Activated B cell treated with CpG ODN at 0.5 μM for 24 hours (primary cell): Measurements from ENCODE around the gene MSX2. TPM values are rescaled to one million over a fixed set of nuclear protein-coding genes. Genes with fewer than 3 reads are reported as not detected.

Experiments
- ATAC-seq: fragments of 200-7000 bp; cut with Tn5 transposase; one replicate; pipeline ENCODE4 v1.10.0; 2021; ENCODE audit warnings: low read depth, mild to moderate bottlenecking, moderate library complexity
- CTCF ChIA-PET: fragments of 350-600 bp; sonication (Branson Sonifier 250); formaldehyde crosslinking; loops from one replicate; lab custom pipeline; 2021; ENCODE audit warnings: antibody characterized with exemption; lab: Charles Lee
- POLR2A ChIA-PET: fragments of 350-600 bp; sonication (Branson Sonifier 250); formaldehyde crosslinking; loops from one replicate; lab custom pipeline; 2021; ENCODE audit warnings: antibody characterized with exemption; lab: Charles Lee
- DNase-seq: peaks from one replicate; pipeline ENCODE4 v3.0.0; 2022
- H3K27ac Mint-ChIP-seq: one replicate; pipeline ENCODE4 v1.8.0; 2020; ENCODE audit warnings: mixed read lengths
- H3K27me3 Mint-ChIP-seq: one replicate; pipeline ENCODE4 v1.8.0; 2021; ENCODE audit warnings: mixed read lengths
- H3K36me3 Mint-ChIP-seq: one replicate; pipeline ENCODE4 v1.8.0; 2021; ENCODE audit warnings: low read depth, mixed read lengths
- H3K4me1 Mint-ChIP-seq: one replicate; pipeline ENCODE4 v1.8.0; 2021; ENCODE audit warnings: mixed read lengths
- H3K4me3 Mint-ChIP-seq: one replicate; pipeline ENCODE4 v1.8.0; 2020; ENCODE audit warnings: mild to moderate bottlenecking, mixed read lengths
- H3K9me3 Mint-ChIP-seq: one replicate; pipeline ENCODE4 v1.8.0; 2020; ENCODE audit warnings: mixed read lengths
- intact Hi-C: fragments of 100-400 bp; cut with micrococcal nuclease; formaldehyde crosslinking; loops from one replicate; pipeline ENCODE4 v1.15.1; 2024
- total RNA-seq: library from RNA; stranded (reverse); gene quantifications from 2 replicates; pipeline ENCODE4 v1.2.3, GENCODE V29; 2022
- TF ChIP-seq, protein P1 (sequence below): fragments of 200-600 bp; IDR thresholded peaks from one replicate; pipeline ENCODE4 v1.8.0; 2022; ENCODE audit warnings: antibody characterized with exemption, mild to moderate bottlenecking

MSX2 gene
- total RNA-seq, 1 donor from 2014 or later = not detected

DNA sequence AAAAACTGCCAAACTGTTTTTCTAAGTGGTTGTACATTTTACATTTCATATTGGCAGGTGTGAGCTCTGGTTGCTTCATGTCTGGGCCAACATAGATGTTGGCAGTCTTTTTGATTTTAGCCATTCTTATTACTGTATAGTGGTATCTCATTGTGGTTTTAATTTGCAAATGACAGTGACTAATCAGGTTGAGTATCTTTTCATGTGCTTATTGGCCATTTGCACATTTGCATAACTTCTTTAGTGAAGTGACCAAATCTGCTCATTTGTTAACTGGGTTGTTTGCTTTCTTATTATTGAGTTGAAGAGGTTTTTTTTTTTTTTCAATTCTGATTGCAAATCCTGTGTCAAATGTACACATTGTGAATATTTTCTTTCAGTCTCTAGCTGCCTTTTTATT, 36.9 kb upstream of the MSX2 start:
- H3K27me3 Mint-ChIP-seq = peaks cover 31% of the 10 kb centered on the region
- H3K4me1 Mint-ChIP-seq = peaks cover 3% of the 10 kb centered on the region
- ChIA-PET CTCF (no interaction called here), POLR2A (no interaction called here)
- H3K36me3 Mint-ChIP-seq = no peaks in the 10 kb centered on the region
- peaks cover 4% of the 10 kb centered on the region for H3K9me3 Mint-ChIP-seq
- TF ChIP-seq, protein P1, sequence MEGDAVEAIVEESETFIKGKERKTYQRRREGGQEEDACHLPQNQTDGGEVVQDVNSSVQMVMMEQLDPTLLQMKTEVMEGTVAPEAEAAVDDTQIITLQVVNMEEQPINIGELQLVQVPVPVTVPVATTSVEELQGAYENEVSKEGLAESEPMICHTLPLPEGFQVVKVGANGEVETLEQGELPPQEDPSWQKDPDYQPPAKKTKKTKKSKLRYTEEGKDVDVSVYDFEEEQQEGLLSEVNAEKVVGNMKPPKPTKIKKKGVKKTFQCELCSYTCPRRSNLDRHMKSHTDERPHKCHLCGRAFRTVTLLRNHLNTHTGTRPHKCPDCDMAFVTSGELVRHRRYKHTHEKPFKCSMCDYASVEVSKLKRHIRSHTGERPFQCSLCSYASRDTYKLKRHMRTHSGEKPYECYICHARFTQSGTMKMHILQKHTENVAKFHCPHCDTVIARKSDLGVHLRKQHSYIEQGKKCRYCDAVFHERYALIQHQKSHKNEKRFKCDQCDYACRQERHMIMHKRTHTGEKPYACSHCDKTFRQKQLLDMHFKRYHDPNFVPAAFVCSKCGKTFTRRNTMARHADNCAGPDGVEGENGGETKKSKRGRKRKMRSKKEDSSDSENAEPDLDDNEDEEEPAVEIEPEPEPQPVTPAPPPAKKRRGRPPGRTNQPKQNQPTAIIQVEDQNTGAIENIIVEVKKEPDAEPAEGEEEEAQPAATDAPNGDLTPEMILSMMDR = no peak
- intact Hi-C loops = no loop called here
- H3K27ac Mint-ChIP-seq = no peak overlapping the region
- no peak overlapping the region for H3K4me3 Mint-ChIP-seq
- ATAC-seq (no peak), DNase-seq (no peak)

DNA sequence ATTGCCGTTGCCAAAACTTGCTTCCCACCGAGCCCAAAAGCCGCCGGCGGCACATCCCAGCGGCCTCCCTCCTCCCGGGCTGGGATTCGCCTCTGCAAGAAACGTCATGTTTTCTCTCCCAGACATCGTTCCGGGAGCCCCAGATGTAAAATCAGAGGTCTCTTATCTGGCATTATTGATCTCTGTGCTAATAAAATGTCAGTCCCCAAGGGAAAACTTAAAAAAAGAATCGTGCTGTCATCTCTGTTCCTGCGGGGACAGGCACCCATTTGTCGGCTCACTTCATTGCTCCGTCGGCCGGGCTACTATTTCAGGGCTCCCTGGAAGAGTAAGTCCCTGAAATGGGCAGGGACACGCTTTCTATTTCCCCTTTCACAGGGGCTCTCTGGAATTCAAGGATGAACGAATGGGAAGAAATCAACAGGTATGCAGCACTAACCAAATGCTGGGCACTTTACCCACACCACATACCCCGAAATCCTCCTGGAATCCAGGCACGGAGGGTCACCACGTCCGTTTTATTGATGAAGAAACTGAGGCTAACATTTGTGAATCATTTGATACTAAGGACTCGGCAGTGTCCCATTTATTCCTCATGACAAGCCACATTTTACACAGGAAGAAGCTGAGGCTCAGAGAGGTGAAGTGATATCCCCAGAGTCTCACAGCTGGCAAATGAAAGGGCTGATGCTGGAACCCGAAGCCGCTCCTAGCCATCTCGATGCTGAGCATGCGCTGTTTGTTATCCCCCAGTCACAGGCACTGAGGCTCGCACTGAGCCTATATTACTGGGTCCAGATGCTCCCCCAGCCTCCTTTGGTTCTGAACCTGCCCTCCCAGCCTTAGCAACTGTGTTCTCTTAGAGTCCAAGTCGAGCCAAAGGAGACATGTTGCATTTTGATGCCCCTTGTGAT, 35.7 kb upstream of the MSX2 start:
- no peaks in the 10 kb centered on the region for H3K36me3 Mint-ChIP-seq
- peaks cover 36% of the 10 kb centered on the region for H3K27me3 Mint-ChIP-seq
- CTCF ChIA-PET = no interaction called here
- no peak overlapping the region for H3K4me3 Mint-ChIP-seq
- ATAC-seq (no peak), DNase-seq (no peak)
- TF ChIP-seq, protein P1 = no peak
- intact Hi-C loops = no loop called here
- peaks cover 4% of the 10 kb centered on the region for H3K9me3 Mint-ChIP-seq
- H3K27ac Mint-ChIP-seq = no peak overlapping the region
- peaks cover 5% of the 10 kb centered on the region for H3K4me1 Mint-ChIP-seq
- POLR2A ChIA-PET = no interaction called here

DNA sequence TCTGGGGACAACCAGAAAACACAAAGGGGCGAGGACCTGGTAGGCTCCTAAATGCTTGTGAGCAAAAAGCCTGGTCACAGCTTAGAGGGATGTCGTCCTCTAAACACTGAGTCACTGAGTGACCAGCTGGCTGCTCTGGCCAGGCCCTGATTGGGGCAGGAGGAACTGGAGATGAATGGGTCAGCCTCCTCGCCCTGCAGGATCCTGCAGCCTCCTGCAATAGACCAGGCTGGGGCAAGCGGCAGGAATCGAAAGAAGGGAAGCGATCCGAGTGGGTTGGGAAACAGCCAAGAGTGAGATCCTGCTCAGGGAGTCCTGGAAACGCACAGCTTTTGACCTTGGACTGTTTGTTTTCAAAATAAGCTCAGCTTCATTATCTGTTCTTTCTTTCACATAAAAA, 34.1 kb upstream of the MSX2 start:
- peaks cover 49% of the 10 kb centered on the region for H3K27me3 Mint-ChIP-seq
- peaks cover 5% of the 10 kb centered on the region for H3K4me1 Mint-ChIP-seq
- H3K36me3 Mint-ChIP-seq = no peaks in the 10 kb centered on the region
- TF ChIP-seq, protein P1 = no peak
- H3K4me3 Mint-ChIP-seq = no peak overlapping the region
- DNase-seq (no peak), ATAC-seq (no peak)
- ChIA-PET POLR2A (no interaction called here), CTCF (no interaction called here)
- H3K9me3 Mint-ChIP-seq = no peaks in the 10 kb centered on the region
- H3K27ac Mint-ChIP-seq = no peak overlapping the region
- intact Hi-C loops = no loop called here

DNA sequence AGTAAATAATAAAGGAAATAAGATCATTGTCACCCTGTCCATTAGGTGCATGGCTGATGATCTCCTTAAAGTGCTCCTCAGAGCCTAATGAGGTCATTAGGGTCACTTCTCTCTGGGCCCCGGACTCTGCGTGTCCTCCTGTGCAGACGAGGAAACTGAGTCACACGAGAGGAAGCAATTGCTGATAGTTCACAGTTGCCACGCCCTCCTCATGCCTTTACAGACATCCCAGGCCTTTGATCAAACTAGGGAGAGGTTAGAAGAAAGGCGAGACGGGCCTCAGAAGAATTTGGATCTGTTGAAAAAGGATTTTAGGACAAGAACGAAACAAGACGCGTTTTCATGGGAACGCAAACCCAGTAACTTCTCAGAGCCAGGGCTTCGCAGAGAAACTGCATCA, 32.0 kb upstream of the MSX2 start:
- intact Hi-C loops = no loop called here
- no peaks in the 10 kb centered on the region for H3K9me3 Mint-ChIP-seq
- TF ChIP-seq, protein P1 = no peak
- no peak overlapping the region for H3K4me3 Mint-ChIP-seq
- ChIA-PET CTCF (no interaction called here), POLR2A (no interaction called here)
- ATAC-seq = no peak
- no peaks in the 10 kb centered on the region for H3K36me3 Mint-ChIP-seq
- H3K4me1 Mint-ChIP-seq = peaks cover 5% of the 10 kb centered on the region
- H3K27ac Mint-ChIP-seq = no peak overlapping the region
- peaks cover 49% of the 10 kb centered on the region for H3K27me3 Mint-ChIP-seq
- DNase-seq = no peak

DNA sequence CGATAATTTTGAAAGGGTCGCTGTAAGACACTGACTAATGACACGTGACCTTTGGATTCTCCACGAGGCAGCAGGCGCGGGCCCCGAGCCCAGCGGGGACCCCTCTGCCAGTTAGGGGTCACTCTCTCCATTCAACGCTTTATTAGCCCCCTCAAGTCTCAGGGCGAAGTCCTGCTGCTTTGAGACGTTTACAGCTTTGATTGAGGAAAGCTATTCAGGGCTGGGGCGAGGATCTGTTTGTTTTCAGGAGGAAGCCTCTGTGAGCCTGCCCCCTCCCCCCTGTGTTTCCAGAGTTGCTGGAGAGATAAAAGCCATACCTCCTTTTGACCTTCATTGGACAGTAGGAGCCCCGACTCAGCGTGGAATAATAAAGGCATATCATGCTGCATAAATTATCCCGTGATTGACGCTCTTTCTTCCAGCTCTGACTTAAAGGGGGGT, 31.4 kb upstream of the MSX2 start:
- Mint-ChIP-seq H3K27ac (no peak overlapping the region), H3K4me1 (peaks cover 5% of the 10 kb centered on the region), H3K36me3 (no peaks in the 10 kb centered on the region), H3K4me3 (no peak overlapping the region), H3K27me3 (peaks cover 46% of the 10 kb centered on the region), H3K9me3 (no peaks in the 10 kb centered on the region)
- ATAC-seq = no peak
- intact Hi-C loops = no loop called here
- CTCF ChIA-PET = no interaction called here
- TF ChIP-seq, protein P1 = no peak
- no peak for DNase-seq
- POLR2A ChIA-PET = no interaction called here
